Left cardiac atrium (tissue), 4 donors: ENCODE data around the gene CCDC116. TPM values are rescaled to one million over a fixed set of nuclear protein-coding genes. Genes with fewer than 3 reads are reported as not detected.
A peak's percentile ranks its signal among the peaks of the same experiment; 100 is the strongest.
"Not testable (repeated sequence)": the region's sequence is repeated elsewhere in the genome, so short reads cannot be mapped to it uniquely, and the experiment has no call there.

Experiments used
- ATAC-seq, 2 donors: fragments of 200-7000 bp; cut with Tn5 transposase; one replicate each; pipeline ENCODE4 v1.9.1; 2020; ENCODE audit warnings: mild to moderate bottlenecking in 2 of 2, moderate library complexity in 2 of 2
- DNase-seq: peaks from one replicate; pipeline ENCODE4 v3.0.0-alpha.2; 2020
- intact Hi-C, 2 donors: fragments of 100-400 bp; cut with DNase I; formaldehyde crosslinking; loops; one replicate each; pipeline versions ENCODE4 v1.14.1 to v1.15.1; 2022 to 2023
- total RNA-seq, 2 donors: library from RNA; stranded (reverse); fragmentation: NEBNext Ultra II Directional; extraction: Animal tissue kit (Norgen Biotek cat#: 25700); gene quantifications; one replicate each; pipeline ENCODE4 v1.2.1, GENCODE V29; 2021
- donor health status: DM: no; HTN: yes; CAD: no.
- donor health status: DM: no; HTN: yes; CAD: no; lungs with severe emphysema.
- donor health status: DM: yes; HTN: yes; CAD: no.
- donor health status: Dilated cardiomyopathy.

Gene CCDC116
- total RNA-seq, 2 donors from 2014 or later = 0.18 to 0.44 TPM

GRCh38 chr22:21643533-21644357, 11.2 kb downstream of the CCDC116 start:
- intact Hi-C loops = no loop called here
- ATAC-seq (no peak), DNase-seq (no peak)

- intact Hi-C loops, ATAC-seq, DNase-seq: not testable (repeated sequence)
Measured at GRCh38 chr22:21645513-21645912, 13.0 kb downstream of the CCDC116 start.

GRCh38 chr22:21646608-21647590, 14.3 kb downstream of the CCDC116 start:
- intact Hi-C loops = no loop called here
- DNase-seq (peak; percentile 76), ATAC-seq (peak in 1 of 2 donors; percentile 16)

- intact Hi-C loops = no loop called here
- DNase-seq (no peak), ATAC-seq (no peak)
Measured at GRCh38 chr22:21650280-21650679, 17.7 kb downstream of the CCDC116 start.

- intact Hi-C loops = no loop called here
- DNase-seq (no peak), ATAC-seq (no peak)
Measured at GRCh38 chr22:21650823-21651520, 18.4 kb downstream of the CCDC116 start.

GRCh38 chr22:21651521-21652009, 19.0 kb downstream of the CCDC116 start:
- intact Hi-C loops = no loop called here
- DNase-seq (peak; percentile 37), ATAC-seq (peak; percentile 6 to 22)

GRCh38 chr22:21652010-21652546, 19.5 kb downstream of the CCDC116 start:
- intact Hi-C loops = no loop called here
- ATAC-seq = peak; percentile 95 to 97

GRCh38 chr22:21652547-21653545, 20.3 kb downstream of the CCDC116 start:
- intact Hi-C loops = no loop called here
- no peak for ATAC-seq
- DNase-seq = no peak

More at GRCh38 chr22:21652010-21652546, 19.5 kb downstream of the CCDC116 start:
- peak; percentile 91 for DNase-seq

- ATAC-seq (no peak), DNase-seq (no peak)
- intact Hi-C loops = no loop called here
Measured at GRCh38 chr22:21657020-21657359, 24.4 kb downstream of the CCDC116 start.

- intact Hi-C loops = no loop called here
- ATAC-seq = peak; percentile 91
- peak; percentile 81 for DNase-seq
Measured at GRCh38 chr22:21657360-21658032, 24.9 kb downstream of the CCDC116 start.

- ATAC-seq = no peak
- intact Hi-C loops = no loop called here
- no peak for DNase-seq
Measured at GRCh38 chr22:21659864-21660525, 27.4 kb downstream of the CCDC116 start.

- no peak for DNase-seq
- intact Hi-C loops = no loop called here
- ATAC-seq = no peak
Measured at GRCh38 chr22:21660904-21661303, 28.3 kb downstream of the CCDC116 start.

GRCh38 chr22:21661991-21662390, 29.4 kb downstream of the CCDC116 start:
- ATAC-seq = no peak
- intact Hi-C loops = no loop called here

GRCh38 chr22:21663738-21664137, 31.2 kb downstream of the CCDC116 start:
- intact Hi-C loops = no loop called here
- ATAC-seq (no peak), DNase-seq (no peak)

More at GRCh38 chr22:21661991-21662390, 29.4 kb downstream of the CCDC116 start:
- DNase-seq = no peak

GRCh38 chr22:21665047-21665851, 32.7 kb downstream of the CCDC116 start:
- DNase-seq (no peak), ATAC-seq (no peak)
- intact Hi-C loops = no loop called here

GRCh38 chr22:21666786-21667185, 34.2 kb downstream of the CCDC116 start:
- ATAC-seq (no peak), DNase-seq (no peak)
- intact Hi-C loops = no loop called here
